ENCODE results near the gene CNGA3. TPM values are rescaled to one million over a fixed set of nuclear protein-coding genes. Genes with fewer than 3 reads are reported as not detected.

CNGA3 gene
- total and polyA plus RNA-seq, 7 donors: 0.47 to 8.6 (median 4.3) TPM; not detected in 2

GRCh38 chr2:98390571-98391476 lies 44.6 kb downstream of the CNGA3 start:
- TF ChIP-seq POLR2A (IDR thresholded peaks at IDR 0.05): no peak
- no peak for TF ChIP-seq CTCF (IDR thresholded peaks at IDR 0.05)
- no peak for TF ChIP-seq EP300 (IDR thresholded peaks at IDR 0.05)
- TF ChIP-seq POLR2AphosphoS5 (IDR thresholded peaks at IDR 0.05): no peak
- no peak overlapping the region for H3K4me3 ChIP-seq
- H3K9me3 ChIP-seq: no peaks in the 10 kb centered on the region
- H3K36me3 ChIP-seq: no peaks in the 10 kb centered on the region
- DNase-seq: no peak
- no peak overlapping the region for H3K27ac ChIP-seq
- peaks cover 0 to 1% (median 0%) of the 10 kb centered on the region in 3 donors for H3K27me3 ChIP-seq
- intact Hi-C loops (cut with DNase I): no loop called here
- H3K4me1 ChIP-seq: no peaks in the 10 kb centered on the region
- 90% methylated on average over 19 of the region's 19 CpGs for WGBS, 2 donors

GRCh38 chr2:98391581-98392270 lies 45.5 kb downstream of the CNGA3 start:
- WGBS, 2 donors: 94 to 96% methylated on average over 18 of the region's 18 CpGs
- intact Hi-C loops (cut with DNase I): no loop called here

GRCh38 chr2:98393354-98393753 lies 47.1 kb downstream of the CNGA3 start:
- DNase-seq: no peak
- intact Hi-C loops (cut with DNase I): no loop called here
- WGBS, 2 donors: 84 to 88% methylated on average over 5 of the region's 5 CpGs
- no peak overlapping the region for H3K4me3 ChIP-seq
- TF ChIP-seq CTCF (IDR thresholded peaks at IDR 0.05) (no peak), POLR2A (IDR thresholded peaks at IDR 0.05) (no peak), EP300 (IDR thresholded peaks at IDR 0.05) (no peak), POLR2AphosphoS5 (IDR thresholded peaks at IDR 0.05) (no peak)
- no peak overlapping the region for H3K27ac ChIP-seq
- peaks cover 0 to 4% (median 0%) of the 10 kb centered on the region in 3 donors for H3K27me3 ChIP-seq
- H3K4me1 ChIP-seq: no peaks in the 10 kb centered on the region
- no peaks in the 10 kb centered on the region for H3K36me3 ChIP-seq
- no peaks in the 10 kb centered on the region for H3K9me3 ChIP-seq

More at GRCh38 chr2:98391581-98392270, 45.5 kb downstream of the CNGA3 start:
- H3K9me3 ChIP-seq: no peaks in the 10 kb centered on the region
- H3K36me3 ChIP-seq: no peaks in the 10 kb centered on the region
- no peaks in the 10 kb centered on the region for H3K4me1 ChIP-seq
- H3K27me3 ChIP-seq: peaks cover 0 to 4% (median 0%) of the 10 kb centered on the region in 3 donors
- TF ChIP-seq CTCF (IDR thresholded peaks at IDR 0.05) (no peak), EP300 (IDR thresholded peaks at IDR 0.05) (no peak), POLR2A (IDR thresholded peaks at IDR 0.05) (no peak), POLR2AphosphoS5 (IDR thresholded peaks at IDR 0.05) (no peak)
- H3K4me3 ChIP-seq: no peak overlapping the region
- no peak for DNase-seq
- H3K27ac ChIP-seq: no peak overlapping the region

GRCh38 chr2:98394595-98395153 lies 48.4 kb downstream of the CNGA3 start:
- TF ChIP-seq CTCF (IDR thresholded peaks at IDR 0.05) (no peak), POLR2AphosphoS5 (IDR thresholded peaks at IDR 0.05) (no peak), POLR2A (IDR thresholded peaks at IDR 0.05) (no peak), EP300 (IDR thresholded peaks at IDR 0.05) (no peak)
- intact Hi-C loops (cut with DNase I): no loop called here
- Histone ChIP-seq H3K27ac (no peak overlapping the region), H3K9me3 (no peaks in the 10 kb centered on the region), H3K4me1 (no peaks in the 10 kb centered on the region), H3K36me3 (no peaks in the 10 kb centered on the region), H3K27me3 (peaks cover 0 to 4% (median 0%) of the 10 kb centered on the region in 3 donors), H3K4me3 (no peak overlapping the region)
- WGBS, 2 donors: 91% methylated on average over 3 of the region's 3 CpGs
- DNase-seq: no peak

All from sigmoid colon (tissue), 7 donors.